Choroid plexus epithelial cell (primary cell): Measurements from ENCODE around the gene RAB44.
A peak's percentile ranks its signal among the peaks of the same experiment; 100 is the strongest.

ENCODE experiments used
- DNase-seq: peaks from one replicate; pipeline ENCODE4 v3.0.0-alpha.2; 2010; ENCODE audit warnings: low read depth
- H3K4me3 ChIP-seq: 2 replicates; pipeline ENCODE4 v1.5.1; 2011; ENCODE audit warnings: low read depth, mild to moderate bottlenecking, control low read depth, low read length, moderate library complexity
- CTCF ChIP-seq: conservative IDR thresholded peaks from 2 replicates; pipeline ENCODE4 v1.5.1; 2011; ENCODE audit warnings: low read depth, mild to moderate bottlenecking, control low read depth, inconsistent platforms, low read length, moderate library complexity

The RAB44 gene

GRCh38 chr6:36762123-36762522 lies 64.5 kb downstream of the RAB44 start:
- no peak for TF ChIP-seq CTCF
- no peak overlapping the region for H3K4me3 ChIP-seq

GRCh38 chr6:36765190-36765589 lies 67.6 kb downstream of the RAB44 start:
- no peak overlapping the region for H3K4me3 ChIP-seq
- DNase-seq = no peak
- no peak for TF ChIP-seq CTCF

More at GRCh38 chr6:36762123-36762522, 64.5 kb downstream of the RAB44 start:
- no peak for DNase-seq

GRCh38 chr6:36765594-36766398 lies 68.2 kb downstream of the RAB44 start:
- no peak overlapping the region for H3K4me3 ChIP-seq
- TF ChIP-seq CTCF = peak; percentile 98
- DNase-seq = peak; percentile 91

- DNase-seq = no peak
- TF ChIP-seq CTCF = no peak
- H3K4me3 ChIP-seq = no peak overlapping the region
These were observed 68.8 kb downstream of the RAB44 start for GRCh38 chr6:36766399-36766945.

- no peak for TF ChIP-seq CTCF
- no peak overlapping the region for H3K4me3 ChIP-seq
- no peak for DNase-seq
These were observed 71.6 kb downstream of the RAB44 start for GRCh38 chr6:36769183-36769675.

- peak; percentile 24 for DNase-seq
- H3K4me3 ChIP-seq = no peak overlapping the region
- no peak for TF ChIP-seq CTCF
These were observed 72.3 kb downstream of the RAB44 start for GRCh38 chr6:36769676-36770499.
